GM19240 (cell line): ENCODE data around the gene PGBD1.

ENCODE experiments used
- DNase-seq: peaks from one replicate; pipeline ENCODE4 v3.0.0; 2011; ENCODE audit warnings: low spot score; ENCODE audit not compliant: insufficient read length

The PGBD1 gene, protein sequence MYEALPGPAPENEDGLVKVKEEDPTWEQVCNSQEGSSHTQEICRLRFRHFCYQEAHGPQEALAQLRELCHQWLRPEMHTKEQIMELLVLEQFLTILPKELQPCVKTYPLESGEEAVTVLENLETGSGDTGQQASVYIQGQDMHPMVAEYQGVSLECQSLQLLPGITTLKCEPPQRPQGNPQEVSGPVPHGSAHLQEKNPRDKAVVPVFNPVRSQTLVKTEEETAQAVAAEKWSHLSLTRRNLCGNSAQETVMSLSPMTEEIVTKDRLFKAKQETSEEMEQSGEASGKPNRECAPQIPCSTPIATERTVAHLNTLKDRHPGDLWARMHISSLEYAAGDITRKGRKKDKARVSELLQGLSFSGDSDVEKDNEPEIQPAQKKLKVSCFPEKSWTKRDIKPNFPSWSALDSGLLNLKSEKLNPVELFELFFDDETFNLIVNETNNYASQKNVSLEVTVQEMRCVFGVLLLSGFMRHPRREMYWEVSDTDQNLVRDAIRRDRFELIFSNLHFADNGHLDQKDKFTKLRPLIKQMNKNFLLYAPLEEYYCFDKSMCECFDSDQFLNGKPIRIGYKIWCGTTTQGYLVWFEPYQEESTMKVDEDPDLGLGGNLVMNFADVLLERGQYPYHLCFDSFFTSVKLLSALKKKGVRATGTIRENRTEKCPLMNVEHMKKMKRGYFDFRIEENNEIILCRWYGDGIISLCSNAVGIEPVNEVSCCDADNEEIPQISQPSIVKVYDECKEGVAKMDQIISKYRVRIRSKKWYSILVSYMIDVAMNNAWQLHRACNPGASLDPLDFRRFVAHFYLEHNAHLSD

DNA sequence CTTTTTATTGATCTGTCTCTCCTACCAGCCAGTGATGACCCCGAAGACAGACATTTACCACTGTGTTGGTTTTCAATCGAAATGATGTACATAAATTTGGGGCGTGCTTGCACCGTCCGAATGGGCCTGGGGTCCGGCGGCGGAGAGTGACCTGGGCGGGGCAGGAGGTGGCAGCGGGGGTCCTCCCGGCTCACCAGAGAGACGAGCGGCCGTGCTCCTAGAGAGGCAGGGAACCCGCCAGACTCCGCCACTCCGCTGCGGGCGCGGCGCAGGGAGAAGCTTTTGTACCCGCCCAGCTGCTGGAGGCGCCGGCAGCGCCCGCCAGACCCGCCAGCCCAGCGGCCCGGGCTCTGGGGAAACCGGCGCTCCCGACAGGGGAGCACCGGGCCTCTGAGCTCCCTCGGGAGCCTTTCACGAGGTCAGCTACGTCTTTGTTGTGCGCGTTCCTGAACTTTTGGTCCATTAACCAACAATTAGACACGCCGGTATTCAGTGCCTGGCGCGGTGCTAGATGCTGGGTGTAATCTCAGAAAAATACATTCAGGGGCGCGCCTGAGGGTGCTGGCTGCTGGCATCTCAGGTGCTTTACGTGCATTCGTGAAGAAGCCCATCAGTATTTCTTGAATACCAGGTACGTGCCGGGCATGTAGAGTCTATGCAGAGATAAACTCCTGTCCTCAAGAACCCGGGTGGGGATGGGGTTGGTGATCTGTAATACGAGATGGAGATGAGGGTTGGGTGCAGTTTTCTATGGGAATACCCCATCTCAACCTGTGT, at the start of gene PGBD1:
TSS of gene PGBD1 (plus strand) at position 285 of the 777 bp plus-strand sequence. CDS start 2,242 bp downstream, outside the sequence.
- peak; percentile 11 for DNase-seq

DNA sequence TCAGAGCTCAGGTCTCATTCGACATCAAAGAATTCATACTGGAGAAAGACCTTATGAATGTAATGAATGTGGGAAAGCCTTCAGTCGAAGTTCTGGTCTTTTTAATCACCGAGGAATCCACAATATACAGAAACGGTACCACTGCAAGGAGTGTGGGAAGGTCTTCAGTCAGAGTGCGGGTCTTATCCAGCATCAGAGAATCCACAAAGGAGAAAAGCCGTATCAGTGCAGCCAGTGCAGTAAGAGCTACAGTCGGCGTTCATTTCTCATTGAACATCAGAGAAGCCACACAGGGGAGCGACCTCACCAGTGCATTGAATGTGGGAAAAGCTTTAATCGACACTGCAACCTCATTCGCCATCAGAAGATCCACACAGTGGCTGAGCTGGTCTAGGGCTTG, 48.6 kb upstream of the PGBD1 start:
- no peak for DNase-seq

DNA sequence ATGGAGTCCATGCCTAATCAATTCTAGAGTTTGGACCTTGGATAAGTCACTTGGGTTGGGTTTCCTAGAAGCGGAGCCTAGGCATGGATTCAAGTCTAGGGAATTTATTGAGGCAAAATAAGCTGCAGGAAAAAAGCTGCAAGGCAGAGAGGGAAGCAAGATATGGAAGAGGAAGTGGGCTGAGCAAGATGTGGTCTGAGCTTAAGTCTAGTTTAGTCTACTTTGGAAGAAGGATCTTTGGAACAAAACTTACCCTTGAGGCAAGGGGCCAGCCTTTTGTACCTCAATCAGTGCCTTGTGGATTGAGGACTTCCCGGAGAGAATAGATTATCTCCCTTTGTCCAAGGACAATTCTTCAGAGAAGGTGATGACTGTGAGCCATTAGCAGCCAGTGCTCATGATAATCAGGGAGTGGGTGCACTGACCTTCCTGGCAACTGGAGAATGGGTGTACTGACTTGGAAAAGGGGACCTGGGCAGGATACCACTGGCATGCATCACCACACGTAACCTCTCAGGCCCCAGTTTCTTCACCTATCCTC, 45.4 kb upstream of the PGBD1 start:
- DNase-seq = no peak

DNA sequence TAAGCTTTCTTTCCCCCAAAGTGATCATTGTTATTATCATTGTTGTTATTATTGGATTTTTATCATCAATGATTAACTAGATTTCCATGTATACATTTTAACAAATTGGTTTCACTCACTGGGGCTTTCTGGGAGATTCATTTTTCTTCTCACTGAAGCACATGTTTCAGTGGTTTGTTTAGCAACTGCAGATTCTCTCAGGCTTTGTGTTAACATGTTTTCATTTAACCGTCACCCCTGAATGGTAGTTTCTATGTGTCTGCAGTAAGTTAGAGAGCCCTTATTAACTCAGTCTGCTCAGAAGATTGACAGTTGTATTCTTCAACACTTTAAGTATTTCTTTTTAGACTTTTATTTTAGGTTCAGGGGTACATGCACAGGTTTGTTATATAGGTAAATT, 41.7 kb upstream of the PGBD1 start:
- no peak for DNase-seq

DNA sequence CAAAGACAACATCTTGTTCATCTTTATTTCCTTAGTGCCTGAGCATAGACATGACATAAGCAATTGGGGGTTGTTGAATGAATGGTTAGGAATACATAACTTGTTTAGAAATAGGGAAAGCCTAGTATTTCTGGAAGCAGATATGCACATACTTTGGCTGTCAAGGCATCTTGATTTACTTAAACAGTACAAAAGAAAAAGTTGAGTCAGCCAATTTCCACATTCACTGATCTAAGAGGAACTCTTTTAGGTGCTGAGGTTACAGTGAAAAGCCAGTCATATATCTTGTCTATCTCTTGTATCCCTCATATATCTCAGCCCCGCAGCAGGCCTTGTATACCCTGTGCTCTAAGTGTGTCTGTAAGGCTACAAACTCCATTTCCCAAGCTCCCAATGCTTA, 40.9 kb upstream of the PGBD1 start:
- no peak for DNase-seq

DNA sequence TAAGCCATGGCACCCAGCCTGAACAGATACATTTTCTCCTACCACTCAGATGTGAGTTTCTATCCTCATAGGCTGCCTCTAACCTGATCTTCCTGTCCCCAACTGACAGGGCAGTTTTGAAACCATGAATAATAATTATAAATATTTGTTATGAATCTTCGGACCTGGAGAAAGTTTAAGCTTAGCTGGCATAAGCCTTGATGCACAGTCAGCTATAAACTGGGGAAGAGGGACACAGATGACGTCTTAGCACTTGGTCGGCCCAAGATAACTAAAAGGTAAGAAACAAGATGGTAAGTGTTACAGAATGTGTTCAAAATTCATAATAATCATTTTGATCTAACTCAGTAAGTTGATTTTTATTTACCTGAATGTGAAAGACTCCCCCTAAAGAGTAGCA, 37.4 kb upstream of the PGBD1 start:
- no peak for DNase-seq

DNA sequence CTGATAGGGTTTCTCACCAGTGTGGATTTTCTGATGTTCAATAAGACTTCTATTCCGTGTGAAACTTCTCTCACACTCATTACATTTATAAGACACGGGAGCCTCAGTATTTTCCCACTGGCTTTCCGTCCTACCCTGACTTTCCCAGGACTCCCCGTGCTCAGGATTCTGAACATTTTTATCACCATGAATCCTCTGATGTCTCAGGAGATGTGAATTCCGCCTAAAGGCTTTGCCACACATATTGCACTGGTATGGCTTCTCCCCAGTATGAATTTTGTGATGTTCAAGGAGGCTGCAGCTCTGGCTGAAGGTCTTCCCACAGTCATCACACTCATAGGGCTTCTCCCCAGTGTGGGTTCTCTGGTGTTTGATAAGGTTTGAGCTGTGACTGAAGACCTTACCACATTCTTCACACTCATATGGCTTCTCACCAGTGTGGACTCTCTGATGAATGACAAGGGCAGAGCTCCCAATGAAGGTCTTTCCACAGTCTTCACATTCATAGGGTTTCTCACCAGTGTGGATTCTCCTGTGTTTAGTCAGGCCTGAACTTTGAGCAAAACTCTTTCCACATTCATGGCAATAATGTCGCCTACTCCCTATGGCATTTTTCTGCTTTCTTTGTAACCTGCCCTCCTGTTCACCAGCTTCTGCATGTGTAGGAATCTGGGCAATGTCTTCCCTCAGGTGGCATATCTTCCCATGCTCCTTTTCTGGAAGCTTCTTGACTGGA, 36.0 kb upstream of the PGBD1 start:
- no peak for DNase-seq

DNA sequence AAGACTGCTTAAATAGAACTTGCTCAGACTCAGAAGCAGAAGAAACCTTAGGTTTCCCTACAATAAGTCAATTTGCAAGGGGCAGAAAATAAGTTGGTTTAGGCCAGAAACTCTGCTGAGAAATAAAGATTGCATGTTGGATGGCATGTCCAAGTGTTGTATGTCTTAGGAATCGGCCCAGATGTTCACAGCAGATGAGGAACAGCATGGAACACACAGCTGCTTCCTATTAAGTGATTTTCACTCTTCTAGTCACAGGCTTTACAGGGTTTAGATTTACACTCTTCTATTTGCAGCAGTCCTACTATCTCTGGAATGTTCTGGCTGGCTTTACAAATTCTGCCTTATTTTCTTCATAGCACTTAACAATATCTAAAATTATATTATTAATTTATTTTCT, 32.5 kb upstream of the PGBD1 start:
- no peak for DNase-seq

DNA sequence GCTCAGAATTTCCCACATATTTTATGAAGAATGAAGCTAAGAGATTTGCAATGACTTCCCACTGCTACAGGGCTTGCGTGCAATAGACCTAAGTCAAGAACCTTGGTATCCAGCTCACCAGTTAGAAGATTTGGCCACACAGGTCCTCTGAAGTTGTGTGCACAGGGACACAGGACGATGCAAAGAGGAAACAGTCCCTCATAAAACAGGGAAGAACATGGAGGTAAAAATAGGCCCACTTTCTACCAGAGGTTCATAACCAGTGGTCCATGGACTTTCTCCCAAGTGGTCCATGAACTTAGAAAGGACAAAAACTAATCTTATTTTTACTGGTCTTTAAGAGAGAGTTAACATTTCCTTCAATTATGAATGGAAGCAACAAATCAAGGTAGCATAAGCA, 30.6 kb upstream of the PGBD1 start:
- no peak for DNase-seq

DNA sequence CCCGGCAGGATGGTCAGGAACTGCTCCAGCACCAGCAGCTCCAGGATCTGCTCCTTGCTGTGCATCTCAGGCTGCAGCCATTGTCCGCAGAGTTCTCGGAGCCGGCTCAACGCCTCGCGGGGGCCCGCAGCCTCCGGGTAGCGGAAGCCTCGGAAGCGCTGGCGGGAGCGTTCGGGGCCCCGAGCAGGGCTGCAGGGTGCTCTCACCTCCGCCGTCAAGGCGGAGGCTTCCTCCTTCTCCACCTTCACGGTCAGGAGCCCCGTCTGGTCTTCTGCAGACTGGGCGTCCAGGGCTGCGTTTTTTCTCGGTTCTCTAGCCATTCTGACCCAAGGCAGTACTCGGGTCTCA, 29.7 kb upstream of the PGBD1 start:
- DNase-seq = no peak

DNA sequence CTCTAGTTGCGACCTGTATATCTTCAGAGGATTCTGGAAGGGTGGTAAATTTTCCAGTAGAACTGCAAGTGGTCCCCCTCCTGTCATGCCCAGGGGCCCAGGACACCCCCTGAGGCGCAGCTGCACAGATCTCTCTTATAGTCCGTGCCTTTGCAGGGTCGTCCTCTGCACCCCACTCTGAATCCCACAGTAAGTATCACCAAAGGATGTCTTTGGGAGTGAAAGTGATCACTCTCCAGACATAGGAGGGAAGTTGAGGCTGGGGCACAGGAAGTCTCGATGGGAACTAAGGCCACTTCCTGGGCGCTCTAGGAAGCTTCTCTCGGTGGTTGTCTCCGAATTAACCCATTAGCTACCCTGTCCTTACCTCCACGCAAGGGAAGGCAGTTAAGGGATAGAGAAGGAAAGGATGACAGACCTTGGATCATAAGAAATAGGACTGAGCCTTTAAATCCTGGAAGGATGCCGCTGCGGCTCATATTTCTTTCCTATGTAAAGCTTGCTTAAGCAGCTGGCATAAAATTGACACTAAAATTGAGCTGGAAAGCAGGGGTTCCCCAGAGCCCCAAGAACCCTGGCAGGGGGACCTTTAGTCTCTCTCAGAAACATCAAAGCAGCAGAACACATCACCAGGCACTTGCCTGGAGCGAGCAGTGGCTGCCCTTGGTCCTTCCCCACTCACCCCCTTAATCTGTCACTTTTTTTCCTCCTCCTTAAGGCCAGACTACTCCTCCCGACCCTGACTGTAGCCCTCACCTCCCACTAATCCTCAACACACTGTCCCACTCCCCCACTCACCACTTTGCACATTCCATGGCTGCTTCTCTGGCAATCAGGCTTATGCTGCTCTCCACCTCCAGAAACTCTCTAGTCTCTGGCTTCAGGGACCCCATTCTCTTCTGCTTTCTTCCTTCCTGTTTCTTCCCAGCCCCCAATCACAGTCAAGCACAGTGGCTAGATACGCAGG, 29.1 kb upstream of the PGBD1 start, which contains the start of gene ZKSCAN4:
TSS of gene ZKSCAN4 (minus strand) at position 261 of the 967 bp plus-strand sequence. CDS start 289 bp downstream, outside the sequence.
- peak; percentile 61 for DNase-seq

DNA sequence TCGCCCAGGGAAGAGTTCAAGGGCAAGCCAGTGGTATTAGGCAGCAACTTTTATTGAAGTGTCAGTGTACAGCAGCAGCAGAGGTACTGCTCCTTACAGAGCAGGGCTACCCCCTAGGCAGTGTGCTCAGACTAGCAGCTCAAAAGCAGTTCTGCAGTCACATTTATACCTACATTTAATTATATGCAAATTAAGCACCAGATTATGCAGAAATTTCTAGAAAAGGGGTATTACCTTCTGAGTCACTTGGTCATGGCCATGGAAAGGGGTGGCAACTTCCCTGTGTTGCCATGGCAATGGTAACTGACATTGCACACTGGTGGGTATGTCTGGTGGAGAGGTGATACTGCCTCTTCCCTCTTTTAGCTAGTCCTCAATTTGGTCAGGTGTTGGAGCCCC, 27.3 kb upstream of the PGBD1 start:
- no peak for DNase-seq

DNA sequence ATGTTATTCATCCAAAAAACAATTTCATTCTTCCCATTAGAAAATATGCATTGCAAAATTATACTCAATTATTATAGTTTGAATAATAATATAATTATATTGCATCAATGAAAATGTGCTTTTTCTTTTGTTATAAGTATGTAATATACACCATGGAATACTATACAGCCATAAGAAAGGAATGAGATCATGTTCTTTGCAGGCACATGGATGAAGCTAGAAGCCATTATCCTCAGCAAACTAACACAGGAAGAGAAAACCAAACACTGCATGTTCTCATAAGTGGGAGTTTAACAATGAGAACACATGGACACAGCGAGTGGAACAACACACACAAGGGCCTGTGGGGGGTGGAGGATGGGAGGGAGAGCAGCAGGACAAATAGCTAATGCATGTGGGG, 24.3 kb upstream of the PGBD1 start:
- DNase-seq = no peak

DNA sequence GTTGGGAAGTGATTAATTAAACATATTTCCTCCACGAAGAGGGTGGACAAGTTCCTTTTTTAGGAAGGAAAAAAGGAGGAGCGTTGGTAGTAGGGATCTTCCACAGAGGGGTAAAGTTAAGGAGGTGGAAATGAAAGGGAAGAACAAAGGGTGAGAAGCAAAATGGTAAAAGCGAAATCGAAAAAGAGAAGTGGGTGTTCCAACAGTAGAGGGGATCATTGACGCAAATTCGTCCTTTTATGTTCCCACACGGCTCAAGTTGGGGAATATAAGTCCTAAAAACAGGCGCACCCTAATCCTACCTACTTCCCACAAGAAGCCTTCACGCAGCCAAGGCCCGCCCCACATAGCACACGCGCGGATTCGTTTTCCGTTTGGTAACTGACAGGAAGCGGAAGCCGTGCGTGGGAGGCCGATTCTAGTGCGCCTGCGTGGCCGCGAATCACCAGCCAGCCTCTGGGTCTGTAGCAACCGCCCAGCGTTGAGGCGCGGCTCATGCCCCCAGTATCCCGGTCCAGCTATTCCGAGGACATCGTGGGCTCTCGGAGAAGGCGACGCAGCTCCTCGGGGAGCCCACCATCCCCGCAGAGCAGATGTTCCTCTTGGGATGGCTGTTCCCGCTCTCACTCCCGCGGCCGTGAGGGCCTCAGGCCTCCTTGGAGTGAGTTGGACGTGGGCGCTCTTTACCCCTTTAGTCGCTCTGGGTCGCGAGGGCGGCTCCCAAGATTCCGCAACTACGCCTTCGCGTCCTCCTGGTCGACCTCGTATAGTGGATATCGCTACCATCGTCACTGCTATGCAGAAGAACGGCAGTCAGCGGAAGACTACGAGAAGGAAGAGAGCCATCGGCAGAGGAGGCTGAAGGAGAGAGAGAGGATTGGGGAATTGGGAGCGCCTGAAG, 22.2 kb upstream of the PGBD1 start, which contains the start of gene NKAPL:
TSS of gene NKAPL (plus strand) at position 421 of the 901 bp plus-strand sequence. CDS start at position 496, 75 bp downstream.
- DNase-seq = no peak

DNA sequence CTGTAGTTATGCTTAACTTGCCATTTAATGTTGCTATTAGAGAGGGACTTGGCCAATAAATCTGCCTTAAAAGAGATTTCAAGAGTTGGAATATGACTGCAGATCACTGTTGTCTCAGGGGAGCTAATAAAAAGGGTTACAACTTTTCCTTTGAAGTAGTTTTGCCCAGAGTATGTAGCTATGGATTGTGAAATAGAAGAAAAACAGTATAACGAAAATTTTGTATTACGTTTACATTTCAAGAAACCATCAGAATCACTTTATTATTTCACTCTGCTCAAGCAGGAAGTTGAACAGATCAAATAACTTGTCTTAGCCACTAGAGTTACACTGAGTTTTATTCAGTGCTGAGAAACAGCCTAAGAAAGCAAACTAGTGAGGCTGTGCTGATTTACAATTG, 17.4 kb upstream of the PGBD1 start:
- DNase-seq = no peak

DNA sequence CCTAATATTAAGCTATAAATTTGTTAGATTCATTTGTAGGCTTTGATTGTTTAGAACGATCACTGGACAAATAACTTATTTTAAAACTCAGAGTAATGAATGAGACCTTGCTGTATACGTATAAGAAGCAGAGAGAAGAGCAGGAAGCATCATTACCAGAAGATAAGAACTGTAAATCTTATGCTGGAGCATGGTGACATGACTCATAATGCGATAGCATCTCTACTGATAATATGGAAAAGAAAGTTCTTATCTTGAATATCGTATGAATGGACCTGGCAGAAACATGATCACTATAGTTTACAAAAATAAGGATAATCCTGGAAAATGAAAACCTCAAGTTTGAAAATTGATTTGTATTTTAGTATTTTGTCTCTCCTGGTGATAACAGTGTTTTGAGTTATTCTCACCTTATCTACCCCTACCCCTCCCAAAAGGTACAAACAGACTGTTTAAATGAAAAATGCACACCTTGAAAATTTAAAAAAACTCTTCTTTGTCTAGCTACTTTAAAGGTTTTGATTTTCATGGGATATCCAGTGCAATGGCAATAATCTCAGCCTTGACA, 16.5 kb upstream of the PGBD1 start:
- DNase-seq = no peak

DNA sequence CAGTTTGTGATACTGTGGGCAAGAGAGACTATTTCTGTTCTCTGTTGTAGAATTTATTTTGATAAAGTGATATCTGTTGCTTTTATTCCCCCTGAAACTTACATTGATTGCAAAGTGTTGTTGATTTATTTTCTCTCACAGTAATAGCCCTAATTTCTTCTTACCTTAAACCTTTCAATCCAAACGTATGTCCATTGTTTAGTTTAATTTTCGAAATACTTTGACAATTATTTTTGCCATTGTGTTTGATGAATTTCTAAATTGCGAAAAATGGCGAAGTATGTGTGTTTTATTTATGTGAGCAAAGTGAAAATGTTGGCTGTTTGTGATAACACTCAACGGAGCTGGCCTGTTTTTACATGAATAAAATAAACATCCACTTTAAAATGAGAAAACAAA, 14.8 kb upstream of the PGBD1 start:
- no peak for DNase-seq
